HG03280 (cell line): ENCODE data around the gene PARD6B.
"Not testable (repeated sequence)": the region's sequence is repeated elsewhere in the genome, so short reads cannot be mapped to it uniquely, and the experiment has no call there.

Experiments used
- ATAC-seq: cut with Tn5 transposase; IDR thresholded peaks from one replicate; pipeline ENCODE4 v1.9.1; 2021; ENCODE audit warnings: mild to moderate bottlenecking, moderate library complexity; ENCODE audit not compliant: unreplicated experiment

The PARD6B gene

GRCh38 chr20:50794846-50795634 is 63.7 kb downstream of the PARD6B start, which contains the start of gene BCAS4:
TSS of gene BCAS4 (plus strand) at chr20:50795061. CDS start at chr20:50795084, 23 bp downstream.
- ATAC-seq: peak; percentile 64

DNA sequence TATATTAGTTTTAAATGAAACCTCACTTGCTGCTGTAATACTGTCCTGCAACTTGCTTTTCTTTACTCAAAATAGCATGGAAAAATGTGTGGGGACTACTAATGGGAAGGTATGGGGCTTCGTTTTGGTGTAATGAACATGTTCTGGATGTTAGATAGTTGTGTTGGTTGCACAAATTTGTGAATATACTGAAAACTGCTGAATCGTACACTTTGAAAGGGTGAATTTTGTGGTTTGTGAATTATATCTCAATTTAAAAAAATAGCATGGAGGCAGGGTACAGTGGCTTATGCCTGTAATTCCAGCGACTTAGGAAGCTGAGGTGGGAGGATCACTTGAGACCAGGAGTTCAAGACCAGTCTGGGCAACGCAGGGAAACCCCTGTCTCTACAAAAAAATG is 65.8 kb downstream of the PARD6B start:
- ATAC-seq: no peak

DNA sequence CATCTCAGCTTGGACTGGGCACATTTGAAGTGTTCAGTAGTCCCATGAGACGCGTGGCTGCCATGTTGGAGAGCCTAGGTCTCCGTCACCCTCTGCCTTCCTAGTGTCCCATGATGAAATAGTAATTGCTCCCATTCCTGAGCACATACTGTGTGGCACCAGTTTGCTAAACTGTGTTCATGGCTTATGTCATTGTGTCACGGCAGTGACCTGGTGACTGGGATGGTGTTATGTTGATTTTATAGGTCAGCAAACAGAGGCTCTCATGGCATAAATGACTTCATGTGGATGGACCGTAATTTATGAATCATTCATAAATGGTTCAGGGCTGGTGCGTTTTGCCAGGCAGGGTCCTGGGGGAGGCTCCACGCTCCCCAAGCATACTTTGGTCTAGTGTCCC is 67.3 kb downstream of the PARD6B start:
- no peak for ATAC-seq

GRCh38 chr20:50799176-50799889 is 68.0 kb downstream of the PARD6B start:
- ATAC-seq: no peak

DNA sequence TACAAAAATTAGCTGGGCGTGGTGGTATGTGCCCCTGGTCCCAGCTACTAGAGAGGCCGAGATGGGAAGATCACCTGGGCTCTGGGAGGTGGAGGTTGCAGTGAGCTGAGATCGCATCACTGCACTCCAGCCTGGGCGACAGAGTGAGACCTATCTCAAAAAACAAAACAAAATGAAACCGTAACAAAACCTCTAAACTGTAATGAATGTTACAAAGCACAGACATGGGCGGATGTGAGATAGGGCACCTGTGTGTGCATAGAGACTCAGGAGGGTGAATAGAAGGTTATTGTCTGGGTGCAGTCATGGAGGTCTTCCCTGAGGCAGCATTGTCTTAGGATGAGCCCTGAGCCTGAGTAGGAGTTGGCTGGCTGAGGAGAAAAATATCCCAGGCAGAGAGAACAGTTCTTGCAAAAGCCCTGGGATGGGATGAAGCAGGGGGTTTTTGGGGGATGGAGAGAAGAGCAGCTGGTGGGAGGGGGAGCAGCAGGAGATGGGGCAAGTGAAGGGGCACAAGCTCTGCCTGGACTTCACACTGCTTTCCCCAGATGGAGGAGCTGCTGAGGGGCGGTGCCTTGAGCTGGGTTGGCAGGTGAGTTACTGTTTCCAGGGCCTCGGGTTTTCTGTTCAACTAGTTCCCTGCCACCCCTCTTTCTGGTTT is 68.6 kb downstream of the PARD6B start:
- no peak for ATAC-seq

- not testable (repeated sequence) for ATAC-seq
Observed at GRCh38 chr20:50800986-50801746, 69.8 kb downstream of the PARD6B start.

GRCh38 chr20:50801747-50802125 is 70.4 kb downstream of the PARD6B start:
- no peak for ATAC-seq

- no peak for ATAC-seq
Observed at GRCh38 chr20:50802289-50802688, 70.9 kb downstream of the PARD6B start.

GRCh38 chr20:50804437-50805348 is 73.3 kb downstream of the PARD6B start:
- no peak for ATAC-seq

DNA sequence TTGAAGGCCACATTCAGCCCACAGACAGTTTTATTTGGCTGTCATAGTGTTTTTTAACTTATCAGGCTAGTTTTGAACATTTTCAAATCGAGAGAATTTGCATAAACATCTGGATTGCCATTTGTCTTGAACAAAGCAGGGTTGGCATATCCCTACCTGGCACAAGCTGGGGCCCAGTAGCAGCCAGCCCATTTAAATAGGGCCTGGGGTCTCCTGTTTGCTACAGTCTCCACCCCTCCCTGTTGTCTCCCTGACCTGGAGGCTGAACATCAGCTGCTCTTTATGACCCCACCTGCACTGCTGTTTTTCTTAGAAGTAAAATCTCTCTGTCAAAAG is 73.9 kb downstream of the PARD6B start:
- ATAC-seq: no peak

DNA sequence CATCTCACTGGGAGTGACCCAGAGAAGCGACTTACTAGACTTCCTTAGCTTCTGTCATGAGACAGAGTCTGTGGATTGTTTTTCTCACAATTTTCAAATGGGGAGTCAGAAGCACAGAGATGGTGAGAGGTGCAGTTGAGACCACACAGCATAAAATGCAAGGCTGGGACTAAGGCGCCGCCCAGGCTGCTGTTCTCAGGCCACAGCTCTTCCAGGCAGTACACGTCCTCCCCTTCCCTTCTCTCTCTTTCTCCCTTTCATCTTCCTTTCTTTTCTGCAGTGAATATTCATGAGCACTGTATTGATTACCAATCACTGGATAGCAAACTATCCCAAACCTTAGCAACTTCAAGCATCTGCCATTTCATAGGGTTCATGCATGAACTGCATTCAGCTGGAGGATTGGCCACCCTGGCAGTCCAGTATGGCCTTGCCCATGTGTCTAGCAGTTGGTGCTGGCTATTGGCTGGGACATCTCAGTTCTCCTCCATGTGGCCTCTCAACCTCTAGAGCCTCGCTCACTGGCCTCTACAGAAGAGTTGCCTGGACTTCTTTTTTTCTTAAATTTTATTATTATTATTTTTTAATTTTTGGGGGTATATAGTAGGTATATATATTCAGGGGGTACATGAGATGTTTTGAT is 74.9 kb downstream of the PARD6B start:
- no peak for ATAC-seq
